Left hindlimb (tissue), 1 donor: ENCODE data around the gene KRTAP10-6.
"Not testable (repeated sequence)": the region's sequence is repeated elsewhere in the genome, so short reads cannot be mapped to it uniquely, and the experiment has no call there.

ENCODE experiments used
- DNase-seq: peaks from one replicate; pipeline ENCODE4 v3.0.0-alpha.2; 2018

KRTAP10-6 gene

GRCh38 chr21:44616591-44616926, 24.3 kb upstream of the KRTAP10-6 start:
- DNase-seq = no peak

GRCh38 chr21:44615911-44616590, 23.7 kb upstream of the KRTAP10-6 start:
- DNase-seq = no peak

- DNase-seq = no peak
These were observed 23.2 kb upstream of the KRTAP10-6 start for GRCh38 chr21:44615466-44615865.

- DNase-seq = no peak
These were observed 22.7 kb upstream of the KRTAP10-6 start for GRCh38 chr21:44614961-44615391.

GRCh38 chr21:44614161-44614631, 21.9 kb upstream of the KRTAP10-6 start:
- DNase-seq = no peak

GRCh38 chr21:44613386-44614155, 21.3 kb upstream of the KRTAP10-6 start:
- no peak for DNase-seq

GRCh38 chr21:44612669-44613229, 20.4 kb upstream of the KRTAP10-6 start:
- no peak for DNase-seq

GRCh38 chr21:44612029-44612486, 19.8 kb upstream of the KRTAP10-6 start, which contains the start of gene KRTAP10-8:
Gene KRTAP10-8, plus strand, starts transcription at chr21:44612079. Its CDS starts 22 bp downstream, at chr21:44612101.
- DNase-seq = no peak

GRCh38 chr21:44611551-44611950, 19.2 kb upstream of the KRTAP10-6 start:
- DNase-seq = no peak

- not testable (repeated sequence) for DNase-seq
These were observed 18.0 kb upstream of the KRTAP10-6 start for GRCh38 chr21:44610157-44610843.

GRCh38 chr21:44609193-44609592, 16.9 kb upstream of the KRTAP10-6 start:
- DNase-seq = no peak

- DNase-seq = no peak
These were observed 14.2 kb upstream of the KRTAP10-6 start for GRCh38 chr21:44606495-44606894.

- no peak for DNase-seq
These were observed 11.6 kb upstream of the KRTAP10-6 start for GRCh38 chr21:44603911-44604310.

GRCh38 chr21:44603109-44603875, 11.0 kb upstream of the KRTAP10-6 start:
- no peak for DNase-seq

GRCh38 chr21:44602463-44602850, 10.2 kb upstream of the KRTAP10-6 start:
- DNase-seq = no peak

- DNase-seq = no peak
These were observed 9.5 kb upstream of the KRTAP10-6 start for GRCh38 chr21:44601596-44602462.

- not testable (repeated sequence) for DNase-seq
These were observed 8.8 kb upstream of the KRTAP10-6 start for GRCh38 chr21:44601091-44601490.

GRCh38 chr21:44600118-44600978, 8.0 kb upstream of the KRTAP10-6 start, which contains the start of gene KRTAP10-7:
Gene KRTAP10-7, plus strand, starts transcription at chr21:44600597. Its CDS starts 25 bp downstream, at chr21:44600622.
- DNase-seq = not testable (repeated sequence)

- DNase-seq = no peak
These were observed 7.1 kb upstream of the KRTAP10-6 start for GRCh38 chr21:44599264-44600029.
